ENCODE results near the gene LBHD1.
"Not testable (repeated sequence)": the region's sequence is repeated elsewhere in the genome, so short reads cannot be mapped to it uniquely, and the experiment has no call there.

The LBHD1 gene

GRCh38 chr11:62709247-62710000 is 37.4 kb upstream of the LBHD1 start:
- Histone ChIP-seq H3K9me3 (ENCODE audit: control insufficient read depth in 2 of 2, low read length in 2 of 2) (no peaks in the 10 kb centered on the region), H3K27ac (ENCODE audit: low read depth in 2 of 2, low read length in 2 of 2) (peak overlapping the region; percentile 93 to 95), H3K4me1 (ENCODE audit: control insufficient read depth in 2 of 2, insufficient read depth in 2 of 2, low read length in 2 of 2) (peaks cover 43 to 49% of the 10 kb centered on the region in 2 donors), H3K36me3 (ENCODE audit: control insufficient read depth in 2 of 2, insufficient read depth in 2 of 2, low read length in 2 of 2) (peaks cover 23 to 24% of the 10 kb centered on the region in 2 donors), H3K9ac (ENCODE audit: low read depth in 1 of 2, low read length in 2 of 2) (peak overlapping the region; percentile 86 to 93), H3K4me3 (ENCODE audit: low read length in 2 of 2) (peak overlapping the region; percentile 82 to 92), H3K27me3 (ENCODE audit: control insufficient read depth in 2 of 2, insufficient read depth in 2 of 2, low read length in 2 of 2) (no peaks in the 10 kb centered on the region)

GRCh38 chr11:62708793-62709192 is 36.7 kb upstream of the LBHD1 start:
- Histone ChIP-seq H3K36me3 (ENCODE audit: control insufficient read depth in 2 of 2, insufficient read depth in 2 of 2, low read length in 2 of 2) (peaks cover 19% of the 10 kb centered on the region in 2 donors), H3K4me1 (ENCODE audit: control insufficient read depth in 2 of 2, insufficient read depth in 2 of 2, low read length in 2 of 2) (peaks cover 40 to 48% of the 10 kb centered on the region in 2 donors), H3K27ac (ENCODE audit: low read depth in 2 of 2, low read length in 2 of 2) (peak overlapping the region; percentile 93 to 95), H3K4me3 (ENCODE audit: low read length in 2 of 2) (peak overlapping the region; percentile 82 to 92), H3K27me3 (ENCODE audit: control insufficient read depth in 2 of 2, insufficient read depth in 2 of 2, low read length in 2 of 2) (no peaks in the 10 kb centered on the region), H3K9ac (ENCODE audit: low read depth in 1 of 2, low read length in 2 of 2) (peak overlapping the region; percentile 86 to 93), H3K9me3 (ENCODE audit: control insufficient read depth in 2 of 2, low read length in 2 of 2) (no peaks in the 10 kb centered on the region)

DNA sequence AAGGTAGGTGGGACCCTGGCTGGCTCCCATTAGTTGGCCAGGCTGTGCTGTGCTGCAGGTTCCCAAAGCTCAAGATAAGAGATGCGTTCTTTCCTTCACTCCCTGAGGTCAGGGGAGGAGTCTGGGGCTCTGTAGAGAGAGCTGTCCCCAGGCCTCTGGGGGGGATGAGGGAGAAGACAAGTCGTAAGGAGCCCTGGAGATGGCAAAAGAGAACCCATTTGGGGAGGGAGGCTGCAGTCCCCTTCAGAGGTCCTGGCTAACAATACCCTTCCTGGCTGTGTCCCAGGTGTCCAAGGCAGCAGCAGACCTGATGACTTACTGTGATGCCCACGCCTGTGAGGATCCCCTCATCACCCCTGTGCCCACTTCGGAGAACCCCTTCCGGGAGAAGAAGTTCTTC is 36.3 kb upstream of the LBHD1 start:
- Histone ChIP-seq H3K27me3 (ENCODE audit: control insufficient read depth in 2 of 2, insufficient read depth in 2 of 2, low read length in 2 of 2) (no peaks in the 10 kb centered on the region), H3K27ac (ENCODE audit: low read depth in 2 of 2, low read length in 2 of 2) (peak overlapping the region; percentile 93 to 95), H3K4me3 (ENCODE audit: low read length in 2 of 2) (peak overlapping the region; percentile 82 to 92), H3K9me3 (ENCODE audit: control insufficient read depth in 2 of 2, low read length in 2 of 2) (no peaks in the 10 kb centered on the region), H3K36me3 (ENCODE audit: control insufficient read depth in 2 of 2, insufficient read depth in 2 of 2, low read length in 2 of 2) (peaks cover 15 to 17% of the 10 kb centered on the region in 2 donors), H3K9ac (ENCODE audit: low read depth in 1 of 2, low read length in 2 of 2) (peak overlapping the region; percentile 86 to 93), H3K4me1 (ENCODE audit: control insufficient read depth in 2 of 2, insufficient read depth in 2 of 2, low read length in 2 of 2) (peaks cover 39 to 44% of the 10 kb centered on the region in 2 donors)

- Histone ChIP-seq H3K4me3 (ENCODE audit: low read length in 2 of 2) (peak within 1 kb of the TSS; percentile 80 to 92), H3K4me1 (ENCODE audit: control insufficient read depth in 2 of 2, insufficient read depth in 2 of 2, low read length in 2 of 2) (peaks cover 36 to 40% of the 10 kb centered on the region in 2 donors), H3K9ac (ENCODE audit: low read depth in 1 of 2, low read length in 2 of 2) (peak within 1 kb of the TSS; percentile 72 to 86), H3K36me3 (ENCODE audit: control insufficient read depth in 2 of 2, insufficient read depth in 2 of 2, low read length in 2 of 2) (peaks cover 11 to 13% of the 10 kb centered on the region in 2 donors), H3K27ac (ENCODE audit: low read depth in 2 of 2, low read length in 2 of 2) (peak within 1 kb of the TSS; percentile 61 to 95), H3K27me3 (ENCODE audit: control insufficient read depth in 2 of 2, insufficient read depth in 2 of 2, low read length in 2 of 2) (no peaks in the 10 kb centered on the region), H3K9me3 (ENCODE audit: control insufficient read depth in 2 of 2, low read length in 2 of 2) (no peaks in the 10 kb centered on the region)
Measured at GRCh38 chr11:62707277-62707861, 35.3 kb upstream of the LBHD1 start, which contains the start of the genes BSCL2 and GNG3. BSCL2 (minus strand) TSS chr11:62707424; CDS start chr11:62707195, 229 bp downstream. GNG3 (plus strand) TSS chr11:62707676; CDS start chr11:62708296, 620 bp downstream.

- Histone ChIP-seq H3K4me1 (ENCODE audit: control insufficient read depth in 2 of 2, insufficient read depth in 2 of 2, low read length in 2 of 2) (peaks cover 36 to 40% of the 10 kb centered on the region in 2 donors), H3K27me3 (ENCODE audit: control insufficient read depth in 2 of 2, insufficient read depth in 2 of 2, low read length in 2 of 2) (no peaks in the 10 kb centered on the region), H3K9me3 (ENCODE audit: control insufficient read depth in 2 of 2, low read length in 2 of 2) (no peaks in the 10 kb centered on the region), H3K4me3 (ENCODE audit: low read length in 2 of 2) (peak overlapping the region; percentile 78 to 80), H3K9ac (ENCODE audit: low read depth in 1 of 2, low read length in 2 of 2) (peak overlapping the region; percentile 68 to 72), H3K36me3 (ENCODE audit: control insufficient read depth in 2 of 2, insufficient read depth in 2 of 2, low read length in 2 of 2) (peaks cover 8 to 9% of the 10 kb centered on the region in 2 donors), H3K27ac (ENCODE audit: low read depth in 2 of 2, low read length in 2 of 2) (peak overlapping the region; percentile 61 to 84)
Measured at GRCh38 chr11:62706850-62707247, 34.8 kb upstream of the LBHD1 start.

- H3K27me3 ChIP-seq (ENCODE audit: control insufficient read depth in 2 of 2, insufficient read depth in 2 of 2, low read length in 2 of 2) = no peaks in the 10 kb centered on the region
- H3K36me3 ChIP-seq (ENCODE audit: control insufficient read depth in 2 of 2, insufficient read depth in 2 of 2, low read length in 2 of 2) = peaks cover 4 to 6% of the 10 kb centered on the region in 2 donors
- H3K4me3 ChIP-seq (ENCODE audit: low read length in 2 of 2) = peak overlapping the region; percentile 80
- peak overlapping the region; percentile 75 to 84 for H3K27ac ChIP-seq (ENCODE audit: low read depth in 2 of 2, low read length in 2 of 2)
- H3K4me1 ChIP-seq (ENCODE audit: control insufficient read depth in 2 of 2, insufficient read depth in 2 of 2, low read length in 2 of 2) = peaks cover 36 to 40% of the 10 kb centered on the region in 2 donors
- peak overlapping the region; percentile 72 to 73 for H3K9ac ChIP-seq (ENCODE audit: low read depth in 1 of 2, low read length in 2 of 2)
- H3K9me3 ChIP-seq (ENCODE audit: control insufficient read depth in 2 of 2, low read length in 2 of 2) = no peaks in the 10 kb centered on the region
Measured at GRCh38 chr11:62705880-62706849, 34.1 kb upstream of the LBHD1 start.

DNA sequence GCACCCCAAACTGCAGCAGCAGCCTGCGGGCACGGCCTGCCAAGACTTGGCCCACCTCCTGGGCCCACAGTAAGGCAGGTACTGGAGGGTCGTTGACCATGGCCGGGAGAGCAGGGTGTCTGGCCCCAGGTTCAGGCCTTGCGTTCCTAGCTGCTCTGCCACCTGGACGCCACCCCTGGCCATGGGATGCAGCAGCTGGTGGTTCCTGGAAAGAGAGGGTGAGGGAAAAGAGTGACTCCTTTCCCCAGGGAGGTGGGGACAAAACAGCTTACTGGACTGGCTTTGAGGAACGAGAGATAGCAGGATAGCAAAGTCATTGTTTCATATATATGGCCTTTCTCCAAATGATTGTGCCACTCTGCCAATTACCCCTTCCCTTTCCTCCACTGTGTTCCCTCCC is 33.3 kb upstream of the LBHD1 start:
- Histone ChIP-seq H3K4me3 (ENCODE audit: low read length in 2 of 2) (peak overlapping the region; percentile 80), H3K27ac (ENCODE audit: low read depth in 2 of 2, low read length in 2 of 2) (peak overlapping the region; percentile 75 to 77), H3K36me3 (ENCODE audit: control insufficient read depth in 2 of 2, insufficient read depth in 2 of 2, low read length in 2 of 2) (peaks cover 0 to 4% of the 10 kb centered on the region in 2 donors), H3K9me3 (ENCODE audit: control insufficient read depth in 2 of 2, low read length in 2 of 2) (no peaks in the 10 kb centered on the region), H3K27me3 (ENCODE audit: control insufficient read depth in 2 of 2, insufficient read depth in 2 of 2, low read length in 2 of 2) (no peaks in the 10 kb centered on the region), H3K4me1 (ENCODE audit: control insufficient read depth in 2 of 2, insufficient read depth in 2 of 2, low read length in 2 of 2) (peaks cover 35 to 37% of the 10 kb centered on the region in 2 donors), H3K9ac (ENCODE audit: low read depth in 1 of 2, low read length in 2 of 2) (peak overlapping the region; percentile 69 to 73)

- not testable (repeated sequence) for H3K4me3 ChIP-seq (ENCODE audit: low read length in 2 of 2); H3K9me3 ChIP-seq (ENCODE audit: control insufficient read depth in 2 of 2, low read length in 2 of 2); H3K27me3 ChIP-seq (ENCODE audit: control insufficient read depth in 2 of 2, insufficient read depth in 2 of 2, low read length in 2 of 2); H3K9ac ChIP-seq (ENCODE audit: low read depth in 1 of 2, low read length in 2 of 2); H3K27ac ChIP-seq (ENCODE audit: low read depth in 2 of 2, low read length in 2 of 2); H3K36me3 ChIP-seq (ENCODE audit: control insufficient read depth in 2 of 2, insufficient read depth in 2 of 2, low read length in 2 of 2)
- peaks cover 23 to 26% of the 10 kb centered on the region in 2 donors for H3K4me1 ChIP-seq (ENCODE audit: control insufficient read depth in 2 of 2, insufficient read depth in 2 of 2, low read length in 2 of 2)
Measured at GRCh38 chr11:62703921-62704320, 31.9 kb upstream of the LBHD1 start.

GRCh38 chr11:62702246-62702645 is 30.2 kb upstream of the LBHD1 start:
- Histone ChIP-seq H3K4me3 (ENCODE audit: low read length in 2 of 2) (no peak overlapping the region), H3K4me1 (ENCODE audit: control insufficient read depth in 2 of 2, insufficient read depth in 2 of 2, low read length in 2 of 2) (peaks cover 16 to 19% of the 10 kb centered on the region in 2 donors), H3K36me3 (ENCODE audit: control insufficient read depth in 2 of 2, insufficient read depth in 2 of 2, low read length in 2 of 2) (no peaks in the 10 kb centered on the region), H3K27ac (ENCODE audit: low read depth in 2 of 2, low read length in 2 of 2) (no peak overlapping the region), H3K9ac (ENCODE audit: low read depth in 1 of 2, low read length in 2 of 2) (no peak overlapping the region), H3K27me3 (ENCODE audit: control insufficient read depth in 2 of 2, insufficient read depth in 2 of 2, low read length in 2 of 2) (no peaks in the 10 kb centered on the region), H3K9me3 (ENCODE audit: control insufficient read depth in 2 of 2, low read length in 2 of 2) (no peaks in the 10 kb centered on the region)

All from mucosa of rectum (tissue), 2 donors.